Activated CD4-positive, alpha-beta T cell treated with anti-CD3 and anti-CD28 coated beads for 36 hours (primary cell): Measurements from ENCODE around the gene AFG1L. TPM values are rescaled to one million over a fixed set of nuclear protein-coding genes. Genes with fewer than 3 reads are reported as not detected.
A peak's percentile ranks its signal among the peaks of the same experiment; 100 is the strongest.
"Not testable (repeated sequence)": the region's sequence is repeated elsewhere in the genome, so short reads cannot be mapped to it uniquely, and the experiment has no call there.

Experiments
- ATAC-seq: fragments of 200-7000 bp; cut with Tn5 transposase; one replicate; pipeline ENCODE4 v1.10.0; 2021; ENCODE audit warnings: mild to moderate bottlenecking, moderate library complexity
- CTCF ChIA-PET: fragments of 350-600 bp; sonication (Branson Sonifier 250); formaldehyde crosslinking; loops from one replicate; lab custom pipeline; 2021; ENCODE audit warnings: antibody characterized with exemption; lab: Charles Lee
- POLR2A ChIA-PET: fragments of 350-600 bp; sonication (Branson Sonifier 250); formaldehyde crosslinking; loops from one replicate; lab custom pipeline; 2021; ENCODE audit warnings: antibody characterized with exemption, inconsistent platforms; lab: Charles Lee
- DNase-seq: peaks from one replicate; pipeline ENCODE4 v3.0.0-alpha.2; 2020
- H3K27ac Mint-ChIP-seq: one replicate; pipeline ENCODE4 v1.8.0; 2021; ENCODE audit warnings: mixed read lengths
- H3K27me3 Mint-ChIP-seq: one replicate; pipeline ENCODE4 v1.8.0; 2021; ENCODE audit warnings: mixed read lengths
- H3K36me3 Mint-ChIP-seq: one replicate; pipeline ENCODE4 v1.8.0; 2021; ENCODE audit warnings: low read depth, mixed read lengths
- H3K4me1 Mint-ChIP-seq: one replicate; pipeline ENCODE4 v1.8.0; 2021; ENCODE audit warnings: mixed read lengths
- H3K4me3 Mint-ChIP-seq: one replicate; pipeline ENCODE4 v1.8.0; 2021; ENCODE audit warnings: mild to moderate bottlenecking, moderate library complexity, mixed read lengths
- H3K9me3 Mint-ChIP-seq: one replicate; pipeline ENCODE4 v1.8.0; 2021; ENCODE audit warnings: low read depth, mixed read lengths
- intact Hi-C, 2 experiments: fragments of 100-400 bp; cut with DNase I in 1 of 2; cut with micrococcal nuclease in 1 of 2; formaldehyde crosslinking; loops; one replicate each; pipeline versions ENCODE4 v1.14.2 to v1.15.1; 2022 to 2024; cut with DNase I, micrococcal nuclease
- total RNA-seq, 2 experiments: library from RNA; stranded (reverse); gene quantifications; one replicate each; pipeline ENCODE4 v1.2.3, GENCODE V29; 2021

Gene AFG1L
- total RNA-seq, 2 experiments from 2014 or later = 6.6 TPM

DNA sequence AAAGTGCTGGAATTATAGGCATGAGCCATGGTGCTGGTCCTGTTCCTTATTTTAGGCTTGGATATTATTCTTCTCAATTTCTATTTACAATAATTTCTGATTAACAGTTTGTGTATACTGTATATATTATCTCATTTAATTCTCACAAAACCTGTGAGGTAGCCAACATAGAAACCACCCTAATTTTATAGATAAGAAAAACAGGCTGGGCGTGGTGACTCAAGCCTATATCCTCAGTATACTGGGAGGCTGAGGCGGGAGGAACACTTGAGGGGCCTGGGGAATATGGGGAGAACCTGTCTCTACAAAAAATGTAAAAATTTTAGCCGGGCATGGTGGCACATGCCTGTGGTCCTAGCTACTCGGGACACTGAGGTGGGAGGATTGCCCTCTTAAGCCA lies 3.8 kb upstream of the AFG1L start:
- Mint-ChIP-seq H3K27me3 (no peaks in the 10 kb centered on the region), H3K4me3 (no peak overlapping the region), H3K27ac (no peak overlapping the region), H3K9me3 (no peaks in the 10 kb centered on the region), H3K36me3 (peaks cover 5% of the 10 kb centered on the region), H3K4me1 (peaks cover 14% of the 10 kb centered on the region)
- POLR2A ChIA-PET = interaction anchor here (0.7 kb wide), 1 partner anchor 84 kb away, joined by 4 read pairs; no protein-coding TSS in a partner anchor
- DNase-seq (no peak), ATAC-seq (no peak)
- intact Hi-C loops = loop anchor here (10.0 kb wide), 3 partner anchors 336 to 1776 kb away; partner anchors contain the start of gene SEC63 (in 1 of the 2)
- CTCF ChIA-PET = interaction anchor here (1.5 kb wide), 1 partner anchor 9 kb away, joined by 5 read pairs; no protein-coding TSS in a partner anchor

DNA sequence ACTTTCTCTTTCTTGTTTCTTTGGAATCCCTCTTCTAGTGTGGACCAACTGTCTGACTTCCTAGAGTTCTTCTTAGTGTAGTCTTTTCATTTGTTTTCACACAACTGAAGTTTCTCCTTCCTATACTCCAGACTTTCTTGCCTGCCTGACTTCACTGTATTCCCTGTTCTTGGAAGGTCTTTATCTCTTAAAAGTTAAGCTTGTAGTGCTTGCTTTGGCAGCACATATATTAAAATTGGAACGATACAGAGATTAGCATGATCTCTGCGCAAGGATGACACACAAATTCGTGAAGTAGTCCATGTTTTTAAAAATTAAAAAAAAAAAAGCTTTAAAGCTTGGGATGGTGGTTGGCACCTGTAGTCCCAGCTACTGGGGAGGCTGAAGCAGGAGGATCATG lies 2.3 kb upstream of the AFG1L start:
- intact Hi-C loops = loop anchor here (10.0 kb wide), 3 partner anchors 338 to 1778 kb away; partner anchors contain the start of gene SEC63 (in 1 of the 2)
- H3K4me1 Mint-ChIP-seq, ATAC-seq, H3K9me3 Mint-ChIP-seq, H3K4me3 Mint-ChIP-seq, H3K27me3 Mint-ChIP-seq, DNase-seq, H3K27ac Mint-ChIP-seq, POLR2A ChIA-PET, H3K36me3 Mint-ChIP-seq: not testable (repeated sequence)
- CTCF ChIA-PET = interaction anchor here (1.5 kb wide), 1 partner anchor 10 kb away, joined by 5 read pairs; no protein-coding TSS in a partner anchor

DNA sequence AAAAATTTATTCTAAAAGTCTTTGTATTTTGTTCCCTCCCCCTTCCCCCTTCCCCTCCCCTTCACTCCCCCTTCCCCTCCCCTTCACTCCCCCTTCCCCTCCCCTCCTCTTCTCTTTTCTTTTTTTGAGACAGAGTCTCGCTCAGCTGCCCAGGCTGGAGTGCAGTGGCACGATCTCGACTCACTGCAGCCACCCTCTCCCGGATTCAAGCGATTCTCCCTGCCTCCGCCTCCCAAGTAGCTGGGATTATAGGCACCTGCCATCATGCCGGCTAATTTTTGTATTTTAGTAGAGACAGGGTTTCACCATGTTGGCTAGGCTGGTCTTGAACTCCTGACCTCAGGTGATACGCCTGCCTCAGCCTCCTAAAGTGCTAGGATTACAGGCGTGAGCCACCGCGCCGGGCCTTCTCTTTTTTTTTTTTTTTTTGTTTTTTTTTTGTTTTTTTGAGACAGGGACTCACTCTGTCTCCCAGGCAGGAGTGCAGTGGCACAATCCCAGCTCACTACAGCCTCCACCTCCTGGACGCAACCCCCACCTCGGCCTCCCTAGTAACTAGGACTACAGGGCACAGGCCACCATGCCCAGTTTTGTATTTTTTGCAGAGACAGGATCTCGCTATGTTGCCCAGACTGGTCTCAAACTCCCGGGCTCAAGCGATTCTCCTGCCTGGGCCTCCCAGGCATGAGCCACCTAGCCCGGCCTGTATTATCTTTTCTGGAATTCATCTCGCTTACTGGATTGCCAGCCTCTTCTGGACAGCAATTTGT lies 1.1 kb upstream of the AFG1L start:
- intact Hi-C loops = loop anchor here (1.0 to 10.0 kb wide), 9 partner anchors 32 to 1779 kb away; partner anchors contain the start of genes SEC63 (in 2 of the 2), AK9 (in 1 of the 2), CEP57L1 (in 1 of the 2) and FIG4 (in 1 of the 2)
- peaks cover 10% of the 10 kb centered on the region for H3K4me1 Mint-ChIP-seq
- H3K27me3 Mint-ChIP-seq = no peaks in the 10 kb centered on the region
- CTCF ChIA-PET = interaction anchor here (1.6 kb wide), 1 partner anchor 32 kb away, joined by 10 read pairs; the partner anchor contains the start of gene SNX3
- ATAC-seq (no peak), DNase-seq (no peak)
- H3K4me3 Mint-ChIP-seq = peak overlapping the region; percentile 99
- H3K27ac Mint-ChIP-seq = peak overlapping the region; percentile 100
- H3K9me3 Mint-ChIP-seq = no peaks in the 10 kb centered on the region
- POLR2A ChIA-PET = interaction anchor here (2.3 kb wide), 1 partner anchor 33 kb away, joined by 17 read pairs; the partner anchor contains the start of gene SNX3
- H3K36me3 Mint-ChIP-seq = peaks cover 5% of the 10 kb centered on the region

DNA sequence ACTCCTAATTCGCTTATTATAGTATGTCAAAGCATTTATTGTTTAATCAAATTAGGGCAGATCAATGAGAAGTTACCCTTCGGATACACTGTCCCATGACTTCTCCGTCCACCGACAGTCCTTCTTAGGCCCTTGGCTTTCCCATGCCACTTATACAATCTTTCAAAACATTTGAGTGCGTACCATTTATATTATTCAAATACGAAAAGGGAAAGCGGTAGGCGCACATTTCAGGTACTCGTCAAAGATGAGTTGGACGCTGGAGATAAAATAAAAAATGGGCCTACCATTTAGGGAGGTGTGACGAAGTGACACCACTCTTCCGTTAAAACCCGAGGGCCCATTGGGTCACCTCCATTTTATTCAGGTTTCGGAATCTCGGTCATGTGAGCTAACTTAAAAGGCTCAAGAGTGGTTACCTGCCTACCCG lies 542 bp upstream of the AFG1L start:
- ATAC-seq = peak; percentile 51
- ChIA-PET CTCF (interaction anchor here (1.6 kb wide), 1 partner anchor 33 kb away, joined by 10 read pairs; the partner anchor contains the start of gene SNX3), POLR2A (interaction anchor here (0.7 to 2.3 kb wide), 2 partner anchors 33 to 512 kb away, joined by 3 to 17 read pairs; partner anchors contain the start of gene SNX3)
- intact Hi-C loops = loop anchor here (1.0 to 10.0 kb wide), 9 partner anchors 33 to 1780 kb away; partner anchors contain the start of genes SEC63 (in 2 of the 2), AK9 (in 1 of the 2), CEP57L1 (in 1 of the 2) and FIG4 (in 1 of the 2)
- Mint-ChIP-seq H3K4me1 (peaks cover 10% of the 10 kb centered on the region), H3K27ac (peak overlapping the region; percentile 100), H3K27me3 (no peaks in the 10 kb centered on the region), H3K9me3 (no peaks in the 10 kb centered on the region), H3K36me3 (peaks cover 5% of the 10 kb centered on the region), H3K4me3 (peak overlapping the region; percentile 99)
- no peak for DNase-seq

DNA sequence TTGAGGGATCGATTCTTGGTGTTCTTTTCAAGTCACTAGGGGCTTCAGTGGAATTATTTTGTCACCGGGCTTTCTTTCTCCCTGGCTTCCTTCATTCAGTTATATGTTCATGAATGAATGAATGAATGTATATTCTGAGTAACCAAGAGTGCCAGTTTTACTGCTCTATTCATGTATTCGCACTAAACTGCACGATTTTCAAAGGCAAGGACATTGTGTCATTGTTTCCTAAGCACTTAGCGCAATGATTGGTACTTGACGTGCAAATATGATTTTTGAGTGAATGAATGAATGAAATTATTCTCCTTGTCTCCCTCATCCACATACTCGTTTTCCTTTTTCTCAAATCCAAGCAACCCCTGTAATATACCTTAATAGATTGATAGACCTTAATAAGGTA lies 822 bp downstream of the AFG1L start:
- CTCF ChIA-PET = interaction anchor here (1.6 kb wide), 2 partner anchors 13 to 34 kb away, joined by 3 to 10 read pairs; partner anchors contain the start of gene SNX3
- Mint-ChIP-seq H3K27me3 (no peaks in the 10 kb centered on the region), H3K36me3 (peaks cover 5% of the 10 kb centered on the region), H3K4me3 (peak overlapping the region; percentile 99), H3K27ac (peak overlapping the region; percentile 100), H3K9me3 (no peaks in the 10 kb centered on the region), H3K4me1 (peaks cover 13% of the 10 kb centered on the region)
- POLR2A ChIA-PET = interaction anchor here (0.6 to 2.3 kb wide), 2 partner anchors 35 to 908 kb away, joined by 3 to 17 read pairs; partner anchors contain the start of gene SNX3
- ATAC-seq = peak; percentile 2
- intact Hi-C loops = loop anchor here (1.0 to 10.0 kb wide), 9 partner anchors 34 to 1781 kb away; partner anchors contain the start of genes SEC63 (in 2 of the 2), AK9 (in 1 of the 2), FIG4 (in 1 of the 2) and OSTM1 (in 1 of the 2)
- no peak for DNase-seq

DNA sequence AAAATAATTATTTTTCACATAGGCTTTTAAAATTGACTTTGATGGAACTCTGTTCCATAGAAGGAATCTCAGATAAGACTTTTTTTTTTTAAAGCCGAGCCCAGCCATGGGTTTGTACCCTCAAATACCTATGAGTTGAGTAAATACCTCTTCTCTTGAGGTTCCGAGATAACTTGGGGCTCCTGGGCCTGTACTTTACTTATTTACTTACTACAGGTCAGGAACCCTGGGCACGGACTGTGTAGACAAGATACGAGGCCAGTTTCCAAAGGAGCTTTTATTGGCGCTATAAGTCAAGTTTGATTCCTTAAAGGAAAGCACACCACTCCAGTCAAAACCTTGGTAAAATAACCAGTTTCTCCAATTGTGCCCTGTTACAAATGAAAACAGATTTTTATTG lies 7.5 kb downstream of the AFG1L start:
- intact Hi-C loops = no loop called here
- H3K36me3 Mint-ChIP-seq = no peaks in the 10 kb centered on the region
- H3K27ac Mint-ChIP-seq = no peak overlapping the region
- no peaks in the 10 kb centered on the region for H3K27me3 Mint-ChIP-seq
- DNase-seq (no peak), ATAC-seq (no peak)
- H3K9me3 Mint-ChIP-seq = no peaks in the 10 kb centered on the region
- H3K4me3 Mint-ChIP-seq = no peak overlapping the region
- H3K4me1 Mint-ChIP-seq = peaks cover 3% of the 10 kb centered on the region
- ChIA-PET POLR2A (no interaction called here), CTCF (interaction anchor here (1.4 kb wide), 1 partner anchor 11 kb away, joined by 3 read pairs; no protein-coding TSS in a partner anchor)

DNA sequence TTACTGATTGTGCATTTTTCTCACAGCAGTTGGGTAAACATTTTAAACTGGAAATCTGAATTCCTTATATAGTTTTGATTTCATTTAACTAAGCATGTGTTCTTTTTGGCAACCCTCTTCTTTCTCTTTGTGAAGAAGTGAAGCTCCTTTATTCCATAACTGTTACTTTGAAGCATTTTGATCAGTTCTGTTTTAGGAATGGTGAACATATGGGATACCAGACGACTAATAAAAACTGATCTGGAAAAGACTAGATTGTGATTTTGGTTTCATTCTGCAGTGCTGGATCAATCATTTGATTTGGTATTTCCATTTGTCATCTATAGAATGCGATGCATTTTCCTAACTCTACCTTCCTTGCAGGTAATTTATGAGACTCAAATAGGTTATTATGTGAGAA lies 9.8 kb downstream of the AFG1L start:
- CTCF ChIA-PET = interaction anchor here (1.6 kb wide), 1 partner anchor 188 kb away, joined by 4 read pairs; no protein-coding TSS in a partner anchor
- Mint-ChIP-seq H3K27me3 (no peaks in the 10 kb centered on the region), H3K4me3 (no peak overlapping the region), H3K27ac (no peak overlapping the region), H3K36me3 (no peaks in the 10 kb centered on the region), H3K9me3 (no peaks in the 10 kb centered on the region), H3K4me1 (no peaks in the 10 kb centered on the region)
- POLR2A ChIA-PET = no interaction called here
- intact Hi-C loops = no loop called here
- ATAC-seq (no peak), DNase-seq (no peak)

DNA sequence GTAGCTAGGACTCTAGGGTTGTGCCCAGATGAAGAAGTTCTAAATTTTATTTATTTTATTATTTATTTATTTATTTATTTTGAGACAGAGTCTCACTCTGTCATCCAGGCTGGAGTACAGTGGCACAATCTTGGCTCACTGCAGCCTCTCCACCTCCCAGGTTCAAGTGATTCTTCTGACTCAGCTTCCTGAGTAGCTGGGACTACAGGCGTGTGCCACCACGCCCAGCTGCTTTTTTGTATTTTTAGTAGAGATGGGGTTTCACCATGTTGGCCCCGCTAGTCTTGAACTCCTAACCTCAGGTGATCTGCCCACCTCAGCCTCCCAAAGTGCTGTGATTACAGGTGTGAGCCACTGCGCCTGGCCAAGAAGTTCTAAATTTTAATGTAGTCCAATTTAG lies 13.8 kb downstream of the AFG1L start:
- ChIA-PET POLR2A (interaction anchor here (0.6 kb wide), 1 partner anchor 566 kb away, joined by 6 read pairs; no protein-coding TSS in a partner anchor), CTCF (interaction anchor here (0.9 to 1.5 kb wide), 3 partner anchors 13 to 73 kb away, joined by 3 to 4 read pairs (median 3); no protein-coding TSS in a partner anchor)

DNA sequence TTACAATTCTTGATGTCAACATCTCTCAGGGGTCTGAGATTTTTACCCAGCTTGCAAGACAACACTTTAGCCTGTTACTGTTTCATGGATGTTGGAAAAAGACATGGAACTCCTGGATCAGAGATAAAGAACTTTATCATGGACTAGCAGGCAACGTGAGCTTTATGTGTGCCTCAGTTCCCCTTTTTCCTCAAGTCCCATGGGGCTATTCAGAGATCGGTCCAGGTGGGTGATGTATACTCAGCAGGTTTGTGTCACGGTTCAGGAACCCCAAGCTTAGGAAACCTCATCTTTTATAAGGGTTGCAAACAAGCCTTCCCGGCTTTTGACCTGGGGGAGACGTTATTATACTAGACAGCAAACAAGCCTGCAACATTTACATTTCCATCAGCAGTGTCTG lies 15.0 kb downstream of the AFG1L start:
- no peak for DNase-seq
- Mint-ChIP-seq H3K4me3 (no peak overlapping the region), H3K27ac (no peak overlapping the region), H3K4me1 (no peaks in the 10 kb centered on the region), H3K36me3 (no peaks in the 10 kb centered on the region), H3K27me3 (no peaks in the 10 kb centered on the region), H3K9me3 (no peaks in the 10 kb centered on the region)
- POLR2A ChIA-PET = no interaction called here
- no peak for ATAC-seq
- CTCF ChIA-PET = interaction anchor here (0.9 kb wide), 1 partner anchor 74 kb away, joined by 4 read pairs; no protein-coding TSS in a partner anchor
- intact Hi-C loops = no loop called here

More for the DNA sequence above, 13.8 kb downstream of the AFG1L start:
- H3K27ac Mint-ChIP-seq, intact Hi-C loops, H3K27me3 Mint-ChIP-seq, H3K4me1 Mint-ChIP-seq, H3K9me3 Mint-ChIP-seq, H3K4me3 Mint-ChIP-seq, H3K36me3 Mint-ChIP-seq, DNase-seq, ATAC-seq: not testable (repeated sequence)

DNA sequence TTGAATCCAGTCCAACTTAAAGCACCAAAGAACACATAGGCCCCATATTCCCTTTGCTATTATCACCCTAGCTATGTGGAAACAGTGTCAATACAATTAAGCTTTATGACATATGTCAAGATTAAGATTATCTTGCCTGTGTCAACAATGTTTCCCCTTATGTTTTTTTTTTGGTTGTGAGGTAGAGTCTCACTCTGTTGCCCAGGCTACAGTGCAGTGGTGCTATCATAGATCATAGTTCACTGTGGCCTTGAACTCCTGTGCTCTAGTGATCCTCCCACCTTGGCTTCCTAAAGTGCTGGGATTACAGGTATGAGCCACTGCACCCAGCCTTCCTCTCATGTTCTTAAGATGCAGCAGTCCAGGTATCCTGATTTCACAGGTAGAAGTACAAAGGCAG lies 17.8 kb downstream of the AFG1L start:
- no peaks in the 10 kb centered on the region for H3K9me3 Mint-ChIP-seq
- intact Hi-C loops = no loop called here
- H3K4me3 Mint-ChIP-seq = no peak overlapping the region
- DNase-seq (no peak), ATAC-seq (no peak)
- POLR2A ChIA-PET = no interaction called here
- no peaks in the 10 kb centered on the region for H3K36me3 Mint-ChIP-seq
- no peaks in the 10 kb centered on the region for H3K4me1 Mint-ChIP-seq
- no peaks in the 10 kb centered on the region for H3K27me3 Mint-ChIP-seq
- no peak overlapping the region for H3K27ac Mint-ChIP-seq
- CTCF ChIA-PET = interaction anchor here (0.7 kb wide), 1 partner anchor 264 kb away, joined by 7 read pairs; no protein-coding TSS in a partner anchor

DNA sequence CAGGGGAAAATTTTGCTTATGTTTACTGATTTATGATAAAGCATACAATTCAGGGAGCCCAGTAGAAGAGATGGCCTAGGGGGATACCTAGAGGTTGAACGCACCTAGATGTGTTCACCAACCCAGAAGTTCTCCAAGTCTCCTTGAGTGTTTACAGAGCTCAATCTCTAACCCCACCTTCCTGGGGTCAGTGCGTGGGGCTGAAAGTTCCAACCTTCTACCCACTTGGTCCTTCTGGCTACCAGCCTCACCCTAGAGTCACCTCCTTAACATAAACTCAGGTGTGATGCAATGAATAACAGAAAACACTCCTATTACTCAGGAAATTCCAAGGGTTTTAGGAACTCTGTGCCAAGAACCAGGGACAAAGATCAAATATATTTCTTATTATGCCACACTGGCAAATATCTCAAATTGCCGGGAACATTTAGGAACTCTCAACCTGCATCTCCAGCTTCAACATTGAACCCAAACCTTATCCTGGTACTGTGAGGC lies 26.4 kb downstream of the AFG1L start:
- Mint-ChIP-seq H3K27ac (no peak overlapping the region), H3K27me3 (no peaks in the 10 kb centered on the region), H3K9me3 (no peaks in the 10 kb centered on the region), H3K4me3 (no peak overlapping the region), H3K36me3 (peaks cover 12% of the 10 kb centered on the region), H3K4me1 (no peaks in the 10 kb centered on the region)
- no peak for ATAC-seq
- ChIA-PET POLR2A (no interaction called here), CTCF (interaction anchor here (1.1 to 1.6 kb wide), 2 partner anchors 13 to 27 kb away, joined by 3 read pairs; no protein-coding TSS in a partner anchor)
- DNase-seq = no peak
- intact Hi-C loops = no loop called here
